ENCODE data around the gene TCF7L1. TPM values are rescaled to one million over a fixed set of nuclear protein-coding genes. Genes with fewer than 3 reads are reported as not detected.
"Not testable (repeated sequence)": the region's sequence is repeated elsewhere in the genome, so short reads cannot be mapped to it uniquely, and the experiment has no call there.

TCF7L1 gene
- total RNA-seq, 1 donor from 2014 or later: 7.1 TPM

- intact Hi-C loops (cut with micrococcal nuclease): loop anchor here (5.0 kb wide), 1 partner anchor 157 kb away; no protein-coding TSS in a partner anchor
- ATAC-seq (no peak), DNase-seq (no peak)
Observed at GRCh38 chr2:85129861-85130260, 3.3 kb upstream of the TCF7L1 start.

GRCh38 chr2:85130407-85130806, 2.8 kb upstream of the TCF7L1 start:
- DNase-seq (no peak), ATAC-seq (no peak)
- intact Hi-C loops (cut with micrococcal nuclease): loop anchor here (5.0 kb wide), 1 partner anchor 157 kb away; no protein-coding TSS in a partner anchor

- ATAC-seq (no peak), DNase-seq (no peak)
- intact Hi-C loops (cut with micrococcal nuclease): loop anchor here (5.0 kb wide), 1 partner anchor 156 kb away; no protein-coding TSS in a partner anchor
Observed at GRCh38 chr2:85131116-85131515, 2.1 kb upstream of the TCF7L1 start.

GRCh38 chr2:85132397-85132796, 795 bp upstream of the TCF7L1 start:
- DNase-seq (peak; percentile 50), ATAC-seq (no peak)
- intact Hi-C loops (cut with micrococcal nuclease): loop anchor here (5.0 kb wide), 1 partner anchor 155 kb away; no protein-coding TSS in a partner anchor

- ATAC-seq (peak; percentile 8), DNase-seq (peak; percentile 66)
- intact Hi-C loops (cut with micrococcal nuclease): loop anchor here (5.0 kb wide), 1 partner anchor 153 kb away; no protein-coding TSS in a partner anchor
Observed at GRCh38 chr2:85133751-85134254, 611 bp downstream of the TCF7L1 start.

- ATAC-seq (peak; percentile 31), DNase-seq (peak; percentile 63)
- intact Hi-C loops (cut with micrococcal nuclease): loop anchor here (5.0 kb wide), 1 partner anchor 153 kb away; no protein-coding TSS in a partner anchor
Observed at GRCh38 chr2:85134255-85134895, 1.2 kb downstream of the TCF7L1 start.

GRCh38 chr2:85134896-85135659, 1.9 kb downstream of the TCF7L1 start:
- DNase-seq (no peak), ATAC-seq (no peak)
- intact Hi-C loops (cut with micrococcal nuclease): loop anchor here (5.0 kb wide), 1 partner anchor 152 kb away; no protein-coding TSS in a partner anchor

- ATAC-seq (no peak), DNase-seq (no peak)
- intact Hi-C loops (cut with micrococcal nuclease): no loop called here
Observed at GRCh38 chr2:85135660-85135914, 2.4 kb downstream of the TCF7L1 start.

GRCh38 chr2:85137156-85137555, 4.0 kb downstream of the TCF7L1 start:
- no peak for ATAC-seq
- DNase-seq: no peak
- intact Hi-C loops (cut with micrococcal nuclease): no loop called here

GRCh38 chr2:85143463-85144082, 10.4 kb downstream of the TCF7L1 start:
- DNase-seq: no peak
- no peak for ATAC-seq
- intact Hi-C loops (cut with micrococcal nuclease): no loop called here

- intact Hi-C loops (cut with micrococcal nuclease): no loop called here
- DNase-seq (no peak), ATAC-seq (no peak)
Observed at GRCh38 chr2:85145116-85145820, 12.1 kb downstream of the TCF7L1 start.

- ATAC-seq (no peak), DNase-seq (no peak)
- intact Hi-C loops (cut with micrococcal nuclease): no loop called here
Observed at GRCh38 chr2:85148190-85148589, 15.0 kb downstream of the TCF7L1 start.

GRCh38 chr2:85151026-85151425, 17.8 kb downstream of the TCF7L1 start:
- ATAC-seq (no peak), DNase-seq (no peak)
- intact Hi-C loops (cut with micrococcal nuclease): no loop called here

- DNase-seq: no peak
- intact Hi-C loops (cut with micrococcal nuclease): no loop called here
Observed at GRCh38 chr2:85152895-85153294, 19.7 kb downstream of the TCF7L1 start.

GRCh38 chr2:85154048-85154753, 21.0 kb downstream of the TCF7L1 start:
- ATAC-seq: peak; percentile 45
- no peak for DNase-seq
- intact Hi-C loops (cut with micrococcal nuclease): no loop called here

More at GRCh38 chr2:85152895-85153294, 19.7 kb downstream of the TCF7L1 start:
- ATAC-seq: no peak

- intact Hi-C loops (cut with micrococcal nuclease); DNase-seq; ATAC-seq: not testable (repeated sequence)
Observed at GRCh38 chr2:85155082-85155481, 21.9 kb downstream of the TCF7L1 start.

- intact Hi-C loops (cut with micrococcal nuclease): no loop called here
- DNase-seq (no peak), ATAC-seq (no peak)
Observed at GRCh38 chr2:85156153-85156552, 23.0 kb downstream of the TCF7L1 start.

GRCh38 chr2:85156619-85157018, 23.4 kb downstream of the TCF7L1 start:
- no peak for ATAC-seq
- DNase-seq: no peak
- intact Hi-C loops (cut with micrococcal nuclease): no loop called here

GRCh38 chr2:85157345-85157744, 24.2 kb downstream of the TCF7L1 start:
- no peak for DNase-seq
- intact Hi-C loops (cut with micrococcal nuclease): no loop called here
- ATAC-seq: no peak
